HG03354 (cell line): Measurements from ENCODE around the gene PHACTR1.
"Not testable (repeated sequence)": the region's sequence is repeated elsewhere in the genome, so short reads cannot be mapped to it uniquely, and the experiment has no call there.

Experiments
- ATAC-seq: cut with Tn5 transposase; IDR thresholded peaks from one replicate; pipeline ENCODE4 v1.9.1; 2021; ENCODE audit warnings: mild to moderate bottlenecking; ENCODE audit not compliant: unreplicated experiment, poor library complexity, severe bottlenecking

PHACTR1 gene

GRCh38 chr6:12935637-12936036, 219.1 kb downstream of the PHACTR1 start:
- no peak for ATAC-seq

DNA sequence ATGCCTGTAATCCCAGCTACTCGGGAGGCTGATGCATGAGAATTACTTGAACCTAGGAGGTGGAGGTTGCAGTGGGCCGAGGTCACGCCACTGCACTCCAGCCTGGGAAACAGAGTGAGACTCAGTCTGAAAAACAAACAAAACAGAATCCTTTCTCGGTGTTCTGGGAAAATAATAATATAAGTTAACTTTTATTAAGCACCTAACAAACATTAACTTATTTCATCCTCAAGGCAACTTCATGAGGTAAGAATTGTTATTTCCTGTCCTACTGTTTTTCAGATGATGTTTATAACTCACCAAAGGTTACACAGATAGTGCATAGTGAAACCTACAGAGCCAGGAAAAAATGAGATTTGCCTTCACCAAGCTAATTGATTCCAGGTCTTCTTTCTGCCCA, 221.4 kb downstream of the PHACTR1 start:
- no peak for ATAC-seq

GRCh38 chr6:12939314-12939713, 222.7 kb downstream of the PHACTR1 start:
- ATAC-seq = no peak

DNA sequence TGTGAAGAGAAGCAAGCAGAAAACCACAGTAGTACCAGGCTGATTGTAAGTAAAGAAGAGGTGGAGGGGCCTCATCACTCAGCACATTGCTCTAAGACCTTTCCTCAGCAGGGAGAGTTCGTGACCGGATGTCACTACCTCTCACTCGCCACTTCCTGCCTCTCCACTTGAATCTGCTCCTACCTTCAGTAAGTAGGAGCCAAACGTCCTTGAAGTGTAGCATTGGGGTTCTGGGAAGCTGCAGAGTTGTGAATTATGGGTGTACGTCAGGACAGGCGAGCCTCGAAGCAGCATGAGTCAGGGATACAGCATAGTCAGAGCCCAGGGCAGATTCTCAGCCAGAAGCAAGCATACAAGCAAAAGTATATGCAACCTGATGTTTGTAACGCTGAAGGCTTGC, 224.9 kb downstream of the PHACTR1 start:
- ATAC-seq = no peak

DNA sequence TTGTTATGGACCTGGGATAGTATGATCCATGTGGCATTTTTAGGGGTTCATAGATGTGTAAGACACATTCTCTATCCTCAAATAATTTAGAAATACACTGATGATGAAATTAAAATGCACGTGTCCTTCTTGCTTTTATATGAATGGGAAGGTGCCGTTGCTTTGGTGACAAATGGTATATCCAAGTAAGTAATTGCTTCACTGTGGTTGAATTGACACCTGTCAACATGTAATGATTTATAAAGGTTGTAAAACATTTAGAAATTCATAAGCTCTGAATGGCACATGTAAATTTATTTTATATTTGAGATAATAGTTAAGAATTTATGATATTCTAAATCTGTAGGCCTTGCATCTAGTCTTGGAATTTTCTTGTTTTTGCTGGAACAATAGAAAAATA, 227.0 kb downstream of the PHACTR1 start:
- no peak for ATAC-seq

GRCh38 chr6:12944001-12944400, 227.4 kb downstream of the PHACTR1 start:
- no peak for ATAC-seq

- ATAC-seq = not testable (repeated sequence)
Observed at GRCh38 chr6:12944528-12944927, 228.0 kb downstream of the PHACTR1 start.

GRCh38 chr6:12947151-12947871, 230.7 kb downstream of the PHACTR1 start:
- ATAC-seq = no peak

GRCh38 chr6:12947967-12948366, 231.4 kb downstream of the PHACTR1 start:
- no peak for ATAC-seq

DNA sequence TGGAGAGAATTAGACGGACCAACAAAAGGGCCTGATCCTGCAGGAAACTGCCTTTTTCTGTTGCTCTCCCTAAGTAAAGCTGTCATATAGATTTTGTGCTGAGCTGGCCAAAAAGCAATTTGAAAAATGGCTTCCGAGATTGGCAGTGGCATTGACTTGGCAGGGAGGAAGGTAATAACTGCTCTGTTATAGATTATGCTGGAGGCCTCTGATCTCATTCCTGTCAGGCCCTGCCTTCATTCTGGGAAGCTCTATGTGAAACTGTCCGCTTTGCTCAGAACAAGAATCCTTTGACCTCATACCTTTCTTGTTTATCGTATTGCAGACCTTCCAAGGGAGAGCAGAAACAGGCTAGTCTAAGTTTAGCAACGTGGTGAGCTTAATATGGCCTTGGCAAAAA, 234.4 kb downstream of the PHACTR1 start:
- no peak for ATAC-seq

DNA sequence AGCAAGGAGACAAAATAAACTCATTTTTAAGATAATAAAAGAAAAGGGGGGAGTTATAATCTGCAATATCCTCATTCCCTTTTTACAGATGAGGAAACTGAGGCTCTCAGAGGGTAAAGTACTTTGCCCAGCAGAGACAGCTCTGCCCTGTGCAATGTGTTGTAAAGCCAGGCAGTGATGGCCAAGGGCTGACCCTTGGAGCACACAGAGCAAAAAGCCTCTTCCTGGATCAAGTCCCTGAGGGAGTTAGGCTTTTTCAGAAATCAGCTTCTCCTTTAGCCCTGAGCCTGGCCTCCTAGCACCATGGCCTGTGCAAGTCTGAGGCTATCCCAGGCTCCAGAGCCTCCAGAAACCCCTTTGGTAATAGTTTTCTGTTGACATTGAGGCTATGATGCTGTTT, 234.8 kb downstream of the PHACTR1 start:
- no peak for ATAC-seq

DNA sequence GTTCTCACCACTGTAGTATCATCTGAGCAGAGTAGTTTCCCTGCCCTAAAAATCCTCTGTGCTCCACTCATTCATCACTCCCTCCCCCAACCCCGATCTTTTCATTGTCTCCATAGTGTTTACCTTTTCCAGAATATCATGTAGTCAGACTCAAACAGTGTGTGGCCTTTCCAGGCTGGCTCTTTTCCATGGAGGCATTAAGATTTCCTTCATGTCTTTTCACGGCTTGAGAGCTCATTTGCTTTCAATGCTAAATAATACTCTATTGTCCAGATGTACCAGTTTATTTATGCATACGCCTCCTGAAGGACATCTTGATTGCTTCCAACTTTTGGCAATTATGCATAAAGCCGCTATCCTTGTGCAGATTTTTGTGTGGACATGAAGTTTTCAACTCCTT, 235.8 kb downstream of the PHACTR1 start:
- ATAC-seq = no peak

- ATAC-seq = no peak
Observed at GRCh38 chr6:12955956-12956355, 239.4 kb downstream of the PHACTR1 start.

DNA sequence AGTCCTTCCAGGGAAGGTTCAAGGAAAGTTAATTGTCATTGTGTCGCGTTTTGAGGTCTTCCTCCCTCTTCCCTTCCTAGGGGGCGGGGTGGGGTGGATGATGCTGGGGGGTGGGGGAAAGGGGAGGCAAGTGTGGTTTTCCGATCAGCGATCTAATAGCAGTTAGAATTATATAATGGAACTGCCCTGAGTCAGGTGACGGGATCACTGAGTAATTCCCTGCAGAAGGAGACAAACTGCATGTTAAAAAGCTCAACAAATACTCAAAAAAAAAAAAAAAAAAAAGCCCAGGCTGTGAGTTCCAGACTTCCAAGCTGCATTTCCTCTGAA, 240.4 kb downstream of the PHACTR1 start:
- ATAC-seq = no peak

DNA sequence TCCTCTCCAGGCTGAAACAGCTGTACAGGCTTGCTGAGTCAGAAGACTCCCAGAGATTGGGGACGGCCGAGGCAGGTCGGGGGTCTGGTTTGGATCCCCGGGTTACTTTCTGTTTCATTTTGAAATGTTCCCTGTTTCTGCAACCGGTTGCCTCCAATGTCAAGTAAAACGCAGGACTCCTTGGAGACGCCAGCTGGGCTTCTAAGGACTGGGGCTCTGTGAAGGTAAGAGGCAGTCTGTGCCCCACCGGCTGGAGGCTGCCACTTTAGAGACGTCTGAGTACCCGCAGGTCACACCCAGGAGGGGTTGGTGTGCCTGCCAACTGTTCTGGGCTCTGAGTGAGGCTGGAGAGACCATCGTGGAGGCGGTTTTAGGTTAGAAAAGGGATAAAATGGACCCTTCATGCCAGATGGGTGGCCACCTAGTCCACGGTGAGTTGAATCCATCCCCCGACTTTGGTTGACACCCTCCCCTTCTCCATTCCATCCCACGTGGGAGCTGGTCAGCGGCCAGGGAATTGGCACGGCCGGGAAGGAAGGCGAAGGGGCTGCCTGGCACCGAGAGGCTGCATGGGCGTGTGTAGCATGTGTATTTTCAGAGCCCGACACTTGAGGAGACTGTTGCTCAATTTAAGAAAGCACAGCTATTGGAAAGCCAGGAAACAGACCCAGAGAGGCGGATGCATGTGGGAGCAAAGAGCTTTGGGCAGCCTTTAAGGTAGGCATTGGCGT, 240.9 kb downstream of the PHACTR1 start:
- ATAC-seq = peak; percentile 53

DNA sequence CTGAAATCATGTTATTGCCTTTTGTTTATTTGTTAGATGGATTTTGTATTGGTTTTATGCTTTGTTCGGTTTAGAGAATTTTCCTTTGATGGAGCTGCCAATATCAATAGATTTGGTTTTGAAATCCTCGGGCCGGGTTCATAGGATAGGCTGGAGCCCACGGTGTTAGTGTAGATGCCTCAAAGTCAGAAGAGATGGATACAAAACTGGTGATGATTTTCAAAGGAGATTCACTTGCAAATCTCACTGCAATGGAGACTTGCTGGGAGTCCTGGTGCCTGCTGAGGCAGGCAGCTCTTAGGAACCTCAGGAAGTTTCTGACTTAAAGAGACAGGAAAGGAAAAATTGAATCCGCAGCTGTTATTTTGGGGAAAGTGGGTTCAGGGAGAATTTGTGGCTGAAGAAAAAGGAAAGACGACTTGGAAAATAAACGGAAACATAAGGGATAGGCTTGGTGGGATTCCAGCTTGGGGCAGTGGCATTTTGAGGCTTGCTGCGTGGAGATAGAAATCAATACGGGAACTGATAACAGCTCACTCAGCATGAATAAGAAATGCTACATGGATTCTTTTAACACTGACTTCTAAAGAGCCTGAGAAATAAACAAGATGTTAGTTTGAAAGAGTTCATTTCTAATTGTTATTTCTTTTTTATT, 241.6 kb downstream of the PHACTR1 start:
- no peak for ATAC-seq

DNA sequence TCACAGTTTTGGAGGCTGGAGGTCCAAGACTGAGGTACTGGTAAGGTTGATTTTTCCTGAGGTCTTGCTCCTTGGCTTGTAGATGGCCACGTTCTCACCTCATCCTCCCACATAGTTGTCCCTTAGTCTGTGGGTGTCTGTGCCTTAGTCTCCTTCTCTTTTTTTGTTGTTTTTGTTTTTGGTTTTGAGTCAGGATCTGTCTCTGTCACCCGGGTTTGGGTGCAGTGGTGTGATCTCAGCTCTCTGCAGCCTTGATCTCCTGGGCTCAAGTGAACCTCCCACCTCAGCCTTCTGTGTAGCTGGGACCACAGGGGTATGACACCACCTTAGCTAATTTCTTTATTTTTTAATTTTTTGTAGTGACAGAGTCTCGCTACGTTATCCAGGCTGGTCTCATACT, 245.2 kb downstream of the PHACTR1 start:
- no peak for ATAC-seq

- no peak for ATAC-seq
Observed at GRCh38 chr6:12962529-12962928, 246.0 kb downstream of the PHACTR1 start.

DNA sequence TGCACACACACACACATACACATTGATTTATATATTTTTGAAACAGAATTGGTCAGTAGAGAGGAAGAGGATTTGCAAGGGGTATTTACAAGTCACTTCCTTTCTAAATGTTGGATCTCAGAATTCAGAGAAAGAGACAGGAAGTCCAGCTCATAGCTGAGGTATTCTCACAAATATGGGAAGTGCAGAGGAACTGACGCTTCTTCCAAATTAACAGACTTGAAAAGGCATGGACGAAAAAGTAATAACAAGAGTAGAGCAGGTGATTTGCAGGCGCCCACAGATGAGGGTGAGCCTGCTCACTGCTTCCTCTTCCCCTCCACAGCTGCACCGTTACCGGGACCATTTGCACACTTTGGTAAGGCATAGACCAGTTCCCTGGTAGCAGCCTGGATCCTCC, 246.4 kb downstream of the PHACTR1 start:
- ATAC-seq = no peak

GRCh38 chr6:12963567-12963966, 247.0 kb downstream of the PHACTR1 start:
- no peak for ATAC-seq

GRCh38 chr6:12967686-12968085, 251.1 kb downstream of the PHACTR1 start:
- ATAC-seq = no peak
